ENCODE data around the gene SCGB1A1.

The SCGB1A1 gene

GRCh38 chr11:62391642-62392425 lies 27.0 kb upstream of the SCGB1A1 start:
- Mint-ChIP-seq H3K4me3 (no peak overlapping the region), H3K4me1 (peaks cover 25% of the 10 kb centered on the region), H3K27ac (no peak overlapping the region), H3K27me3 (peaks cover 5% of the 10 kb centered on the region), H3K36me3 (no peaks in the 10 kb centered on the region), H3K9me3 (no peaks in the 10 kb centered on the region)
- CTCF ChIA-PET = interaction anchor here (0.8 to 6.8 kb wide), 5 partner anchors 9 to 150 kb away, joined by 3 to 54 read pairs (median 8); no protein-coding TSS in a partner anchor
- no peak for DNase-seq

DNA sequence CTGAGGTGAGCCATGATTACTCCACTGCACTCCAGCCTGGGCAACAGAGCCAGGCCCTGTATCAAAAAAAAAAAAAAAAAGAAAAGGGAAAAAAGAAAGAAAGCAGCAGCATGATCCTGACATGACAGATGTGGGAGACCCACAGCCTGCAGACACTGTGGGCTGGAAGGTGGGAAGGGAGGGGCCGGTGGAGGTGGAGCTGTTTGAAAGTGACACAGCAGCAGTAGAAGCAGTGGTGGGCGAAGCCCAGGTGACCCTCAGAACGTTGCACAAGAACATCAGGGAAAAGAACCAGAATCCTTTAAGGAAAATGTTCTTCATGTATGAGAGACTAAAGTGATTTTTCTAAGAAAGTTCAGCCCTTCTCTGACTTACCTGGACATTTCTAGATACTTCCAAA lies 26.3 kb upstream of the SCGB1A1 start:
- Mint-ChIP-seq H3K9me3 (no peaks in the 10 kb centered on the region), H3K27ac (no peak overlapping the region), H3K27me3 (peaks cover 5% of the 10 kb centered on the region), H3K36me3 (no peaks in the 10 kb centered on the region), H3K4me1 (peaks cover 21% of the 10 kb centered on the region), H3K4me3 (no peak overlapping the region)
- DNase-seq = no peak
- CTCF ChIA-PET = interaction anchor here (0.9 to 6.8 kb wide), 8 partner anchors 11 to 304 kb away, joined by 3 to 54 read pairs (median 7); partner anchors contain the start of gene TUT1

GRCh38 chr11:62393061-62393611 lies 25.7 kb upstream of the SCGB1A1 start:
- H3K4me3 Mint-ChIP-seq = no peak overlapping the region
- CTCF ChIA-PET = interaction anchor here (0.6 to 6.8 kb wide), 16 partner anchors 9 to 405 kb away, joined by 3 to 61 read pairs (median 5); partner anchors contain the start of genes AHNAK and TUT1
- no peaks in the 10 kb centered on the region for H3K9me3 Mint-ChIP-seq
- H3K27me3 Mint-ChIP-seq = peaks cover 5% of the 10 kb centered on the region
- peak; percentile 46 for DNase-seq
- H3K36me3 Mint-ChIP-seq = no peaks in the 10 kb centered on the region
- peaks cover 24% of the 10 kb centered on the region for H3K4me1 Mint-ChIP-seq
- peak overlapping the region; percentile 16 for H3K27ac Mint-ChIP-seq

- H3K4me1 Mint-ChIP-seq = peaks cover 30% of the 10 kb centered on the region
- no peaks in the 10 kb centered on the region for H3K9me3 Mint-ChIP-seq
- no peaks in the 10 kb centered on the region for H3K36me3 Mint-ChIP-seq
- H3K27me3 Mint-ChIP-seq = peaks cover 5% of the 10 kb centered on the region
- CTCF ChIA-PET = interaction anchor here (0.6 to 6.8 kb wide), 16 partner anchors 8 to 405 kb away, joined by 3 to 61 read pairs (median 6); partner anchors contain the start of genes AHNAK and TUT1
- DNase-seq = no peak
- no peak overlapping the region for H3K4me3 Mint-ChIP-seq
- H3K27ac Mint-ChIP-seq = no peak overlapping the region
These were observed 25.1 kb upstream of the SCGB1A1 start for GRCh38 chr11:62393735-62394134.

DNA sequence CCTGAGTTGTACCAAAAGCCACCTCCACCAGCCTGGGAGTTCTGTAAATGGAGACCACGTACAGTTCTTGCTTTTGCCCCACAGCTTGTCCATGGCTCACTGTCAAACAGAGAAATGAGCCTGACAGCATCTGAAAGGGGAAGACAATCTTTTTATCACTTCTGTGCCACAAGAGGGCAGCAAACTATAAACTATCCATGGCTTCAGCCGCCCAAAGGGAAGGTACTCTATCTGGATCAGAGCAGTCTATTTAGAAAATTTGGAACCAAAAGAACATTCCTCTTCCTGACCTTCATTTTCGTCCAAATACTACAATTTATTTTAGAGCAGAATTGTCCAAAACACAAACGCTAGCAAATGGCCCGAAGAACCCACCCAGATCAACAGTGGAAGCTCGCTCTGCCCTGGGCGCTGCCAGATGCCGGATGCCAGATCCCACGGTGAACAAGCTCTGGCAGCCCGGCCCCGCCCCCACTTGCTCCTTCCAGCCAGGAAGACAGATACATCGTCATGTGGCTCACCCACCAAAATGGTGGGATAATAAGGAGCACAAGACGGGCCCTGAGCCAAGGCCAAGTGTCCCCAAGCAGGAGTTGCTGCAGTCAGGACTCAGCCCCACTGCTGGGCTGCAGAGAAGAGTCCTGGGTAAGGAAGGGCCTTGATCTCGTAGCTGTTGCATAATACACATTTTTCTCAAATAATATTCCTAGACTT lies 23.9 kb upstream of the SCGB1A1 start:
- Mint-ChIP-seq H3K9me3 (no peaks in the 10 kb centered on the region), H3K36me3 (no peaks in the 10 kb centered on the region), H3K27ac (no peak overlapping the region), H3K4me1 (peaks cover 41% of the 10 kb centered on the region), H3K27me3 (no peaks in the 10 kb centered on the region), H3K4me3 (no peak overlapping the region)
- DNase-seq = peak; percentile 65
- CTCF ChIA-PET = interaction anchor here (0.6 to 6.8 kb wide), 37 partner anchors 9 to 492 kb away, joined by 3 to 61 read pairs (median 4); partner anchors contain the start of genes AHNAK, ASRGL1, SCGB1A1 and TUT1

- no peaks in the 10 kb centered on the region for H3K36me3 Mint-ChIP-seq
- H3K4me3 Mint-ChIP-seq = no peak overlapping the region
These were observed 22.8 kb upstream of the SCGB1A1 start for GRCh38 chr11:62395885-62396551.

GRCh38 chr11:62398011-62398994 lies 20.5 kb upstream of the SCGB1A1 start:
- no peaks in the 10 kb centered on the region for H3K9me3 Mint-ChIP-seq
- CTCF ChIA-PET = interaction anchor here (1.0 to 4.6 kb wide), 5 partner anchors 8 to 194 kb away, joined by 3 to 30 read pairs (median 4); no protein-coding TSS in a partner anchor
- H3K4me1 Mint-ChIP-seq = peaks cover 63% of the 10 kb centered on the region
- H3K27me3 Mint-ChIP-seq = no peaks in the 10 kb centered on the region
- no peak overlapping the region for H3K27ac Mint-ChIP-seq
- peak; percentile 16 for DNase-seq
- H3K36me3 Mint-ChIP-seq = no peaks in the 10 kb centered on the region
- no peak overlapping the region for H3K4me3 Mint-ChIP-seq

More at GRCh38 chr11:62395885-62396551, 22.8 kb upstream of the SCGB1A1 start:
- CTCF ChIA-PET = interaction anchor here (0.6 to 6.8 kb wide), 21 partner anchors 9 to 298 kb away, joined by 3 to 61 read pairs (median 6); partner anchors contain the start of genes SCGB1A1 and TUT1
- no peak for DNase-seq
- no peaks in the 10 kb centered on the region for H3K9me3 Mint-ChIP-seq
- H3K27ac Mint-ChIP-seq = no peak overlapping the region
- no peaks in the 10 kb centered on the region for H3K27me3 Mint-ChIP-seq
- peaks cover 50% of the 10 kb centered on the region for H3K4me1 Mint-ChIP-seq

DNA sequence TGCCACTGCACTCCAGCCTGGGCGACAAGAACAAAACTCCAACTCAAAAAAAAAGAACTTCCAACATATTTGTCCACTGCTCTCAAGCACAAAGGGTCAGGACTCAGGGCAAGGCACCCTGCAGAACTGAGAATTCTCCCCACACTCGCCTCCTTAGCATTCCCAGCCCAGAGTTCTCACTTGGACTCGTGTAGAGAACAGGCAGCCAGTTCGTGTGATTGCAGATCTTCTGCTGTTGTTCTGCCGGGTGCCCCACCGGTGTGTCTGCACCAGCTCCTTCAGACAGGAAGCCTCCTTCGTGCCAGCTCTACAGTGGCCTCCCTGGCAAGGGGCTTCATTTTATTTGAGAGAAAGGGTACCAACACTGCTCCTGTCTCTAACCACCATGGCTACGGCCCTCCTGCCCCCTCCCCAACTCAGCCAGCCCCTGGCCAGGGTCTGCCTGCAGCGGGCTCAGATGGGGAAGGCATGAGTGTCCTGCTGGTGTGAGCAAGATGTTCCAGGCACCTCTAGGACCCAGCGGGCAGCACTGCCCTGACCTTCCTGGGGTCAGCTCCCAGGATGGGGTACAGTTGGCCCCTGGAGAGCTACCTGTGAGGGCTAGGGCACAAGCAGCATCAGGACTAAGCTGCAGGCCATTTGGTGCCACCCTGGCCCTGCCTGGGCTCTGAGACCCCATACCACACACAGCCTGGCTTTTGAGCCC lies 19.5 kb upstream of the SCGB1A1 start:
- Mint-ChIP-seq H3K27me3 (peaks cover 6% of the 10 kb centered on the region), H3K9me3 (no peaks in the 10 kb centered on the region), H3K27ac (no peak overlapping the region), H3K4me3 (no peak overlapping the region), H3K36me3 (no peaks in the 10 kb centered on the region), H3K4me1 (peaks cover 61% of the 10 kb centered on the region)
- peak; percentile 35 for DNase-seq
- CTCF ChIA-PET = interaction anchor here (1.0 to 4.6 kb wide), 6 partner anchors 9 to 193 kb away, joined by 3 to 30 read pairs (median 5); no protein-coding TSS in a partner anchor

DNA sequence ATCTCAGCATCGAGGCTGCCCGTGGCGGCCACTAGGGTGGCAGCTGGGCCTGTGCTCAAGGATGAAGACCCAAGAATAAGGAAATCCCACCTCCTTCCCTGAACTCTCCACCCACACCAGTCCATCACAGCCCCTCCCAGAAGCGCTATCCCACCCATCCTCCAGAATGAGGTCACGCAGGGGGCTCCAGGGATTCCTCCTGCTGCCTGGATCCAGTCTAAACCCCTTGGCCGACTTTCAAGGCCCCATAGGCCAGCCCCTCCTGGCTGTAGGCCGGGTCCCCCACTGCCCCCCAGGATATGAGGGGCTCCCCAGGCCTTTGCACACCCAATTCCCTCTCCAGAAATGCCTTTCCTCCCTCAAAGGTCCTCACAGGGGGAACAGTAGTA lies 19.0 kb upstream of the SCGB1A1 start:
- peaks cover 58% of the 10 kb centered on the region for H3K4me1 Mint-ChIP-seq
- H3K36me3 Mint-ChIP-seq = no peaks in the 10 kb centered on the region
- no peak overlapping the region for H3K4me3 Mint-ChIP-seq
- CTCF ChIA-PET = interaction anchor here (1.0 to 4.6 kb wide), 6 partner anchors 9 to 193 kb away, joined by 4 to 30 read pairs (median 6); no protein-coding TSS in a partner anchor
- no peak for DNase-seq
- no peaks in the 10 kb centered on the region for H3K9me3 Mint-ChIP-seq
- H3K27me3 Mint-ChIP-seq = peaks cover 6% of the 10 kb centered on the region
- no peak overlapping the region for H3K27ac Mint-ChIP-seq

- Mint-ChIP-seq H3K9me3 (no peaks in the 10 kb centered on the region), H3K4me3 (no peak overlapping the region), H3K27me3 (peaks cover 6% of the 10 kb centered on the region), H3K36me3 (no peaks in the 10 kb centered on the region), H3K4me1 (peaks cover 56% of the 10 kb centered on the region), H3K27ac (peak overlapping the region; percentile 15)
- CTCF ChIA-PET = interaction anchor here (1.0 to 4.6 kb wide), 6 partner anchors 9 to 294 kb away, joined by 3 to 30 read pairs (median 6); no protein-coding TSS in a partner anchor
- DNase-seq = no peak
These were observed 18.6 kb upstream of the SCGB1A1 start for GRCh38 chr11:62400281-62400680.

GRCh38 chr11:62400760-62401159 lies 18.1 kb upstream of the SCGB1A1 start:
- peaks cover 8% of the 10 kb centered on the region for H3K27me3 Mint-ChIP-seq
- no peak for DNase-seq
- H3K4me3 Mint-ChIP-seq = no peak overlapping the region
- H3K9me3 Mint-ChIP-seq = no peaks in the 10 kb centered on the region
- H3K4me1 Mint-ChIP-seq = peaks cover 56% of the 10 kb centered on the region
- H3K36me3 Mint-ChIP-seq = no peaks in the 10 kb centered on the region
- CTCF ChIA-PET = interaction anchor here (1.0 to 4.6 kb wide), 6 partner anchors 10 to 293 kb away, joined by 3 to 30 read pairs (median 6); no protein-coding TSS in a partner anchor
- no peak overlapping the region for H3K27ac Mint-ChIP-seq

DNA sequence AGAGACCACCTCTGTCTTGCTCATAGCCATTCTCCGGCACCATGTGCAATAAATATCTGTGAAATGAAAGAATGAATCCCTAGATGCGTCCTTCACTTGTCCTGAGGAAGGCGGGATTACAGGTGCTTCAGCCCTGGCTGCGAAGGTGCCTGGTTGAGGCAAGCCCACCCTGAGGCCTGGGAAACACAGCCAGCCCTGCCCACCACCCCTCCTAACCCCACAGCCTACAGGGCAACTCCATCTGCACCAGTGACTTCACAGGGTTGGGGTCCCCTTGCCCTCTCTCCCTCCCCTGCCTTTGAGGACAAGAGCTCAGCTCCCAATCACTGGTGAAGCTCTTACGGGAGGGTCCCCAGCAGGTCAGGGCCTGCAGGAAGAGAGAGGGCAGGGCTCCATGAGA lies 17.5 kb upstream of the SCGB1A1 start:
- no peaks in the 10 kb centered on the region for H3K36me3 Mint-ChIP-seq
- H3K9me3 Mint-ChIP-seq = no peaks in the 10 kb centered on the region
- H3K27ac Mint-ChIP-seq = no peak overlapping the region
- H3K4me1 Mint-ChIP-seq = peaks cover 56% of the 10 kb centered on the region
- CTCF ChIA-PET = interaction anchor here (1.0 to 4.6 kb wide), 7 partner anchors 21 to 293 kb away, joined by 3 to 30 read pairs (median 3); no protein-coding TSS in a partner anchor
- DNase-seq = no peak
- peaks cover 14% of the 10 kb centered on the region for H3K27me3 Mint-ChIP-seq
- H3K4me3 Mint-ChIP-seq = peak overlapping the region; percentile 71

Data from activated naive CD4-positive, alpha-beta T cell treated with anti-CD3 and anti-CD28 coated beads, Interleukin-2, amount 10 ng/mL, durations not matched to agents 7 days and 5 days (primary cell).